Tongue (tissue), 2 donors: ENCODE data around the gene RPL15. TPM values are rescaled to one million over a fixed set of nuclear protein-coding genes. Genes with fewer than 3 reads are reported as not detected.

ENCODE experiments used
- DNase-seq: peaks from one replicate; pipeline ENCODE4 v3.0.0-alpha.2; 2015
- total RNA-seq: library from RNA; depleted of rRNA; stranded (reverse); fragments of >200 nt; gene quantifications from one replicate; pipeline ENCODE4 v1.2.3, GENCODE V29; 2014

RPL15 gene
- total RNA-seq, 1 donor from 2014 or later, result 3,552 TPM

- DNase-seq, result no peak
These were observed 47.8 kb downstream of the RPL15 start for GRCh38 chr3:23964537-23965235.

- peak; percentile 82 for DNase-seq
These were observed 49.4 kb downstream of the RPL15 start for GRCh38 chr3:23966328-23966727.

- no peak for DNase-seq
These were observed 51.7 kb downstream of the RPL15 start for GRCh38 chr3:23968463-23969184.

- no peak for DNase-seq
These were observed 52.5 kb downstream of the RPL15 start for GRCh38 chr3:23969393-23969792.

Other genes with a start within 250 kb of the RPL15 start
- gene UBE2E1, start 111.2 kb upstream of the RPL15 start, total RNA-seq, result 82.8 TPM
- 26.9 TPM for gene NKIRAS1, start 142 bp upstream of the RPL15 start, total RNA-seq
- 43.5 TPM for gene NR1D2, start 28.2 kb downstream of the RPL15 start, total RNA-seq